SK-N-SH treated with all-trans-retinoic acid at 6 μM for 48 hours (cell line): ENCODE data around the gene SLC38A9.

Experiments used
- ATAC-seq: fragments of 200-7000 bp; cut with Tn5 transposase; 3 replicates; pipeline ENCODE4 v1.9.1; 2020; ENCODE audit warnings: mild to moderate bottlenecking, moderate library complexity
- BACH2 ChIP-seq: fragments of 250-450 bp; sonication (Bioruptor Pico); IDR thresholded peaks from 2 replicates; pipeline ENCODE4 v1.9.0; 2021; ENCODE audit warnings: mild to moderate bottlenecking, borderline replicate concordance
- ESRRG ChIP-seq: fragments of 250-450 bp; sonication (Bioruptor Pico); IDR thresholded peaks from 2 replicates; pipeline ENCODE4 v1.6.1; 2021; ENCODE audit warnings: mild to moderate bottlenecking
- GLIS3 ChIP-seq: fragments of 250-450 bp; sonication (Bioruptor Pico); IDR thresholded peaks from 2 replicates; pipeline ENCODE4 v1.5.0; 2020; ENCODE audit warnings: mild to moderate bottlenecking, moderate library complexity
- ISL1 ChIP-seq: fragments of 250-450 bp; sonication (Bioruptor Pico); IDR thresholded peaks from 2 replicates; pipeline ENCODE4 v2.1.2; 2022; ENCODE audit warnings: mild to moderate bottlenecking, moderate library complexity
- OSR1 ChIP-seq: fragments of 250-450 bp; sonication (Bioruptor Pico); IDR thresholded peaks from 2 replicates; pipeline ENCODE4 v1.8.0; 2022; ENCODE audit warnings: moderate library complexity, mild to moderate bottlenecking, inconsistent platforms
- PPARA ChIP-seq: fragments of 250-450 bp; sonication (Bioruptor Pico); IDR thresholded peaks from 2 replicates; pipeline ENCODE4 v1.5.0; 2020; ENCODE audit warnings: mild to moderate bottlenecking, borderline replicate concordance
- RARB ChIP-seq: fragments of 250-450 bp; sonication (Bioruptor Pico); IDR thresholded peaks from 2 replicates; pipeline ENCODE4 v1.8.0; 2021; ENCODE audit warnings: mild to moderate bottlenecking, moderate library complexity
- TCF4 ChIP-seq: fragments of 250-450 bp; sonication (Bioruptor Pico); IDR thresholded peaks from 2 replicates; pipeline ENCODE4 v1.8.0; 2021; ENCODE audit warnings: mild to moderate bottlenecking, moderate library complexity, borderline replicate concordance
- TOX ChIP-seq: fragments of 250-450 bp; sonication (Bioruptor Pico); IDR thresholded peaks from 2 replicates; pipeline ENCODE4 v1.8.0; 2021; ENCODE audit warnings: mild to moderate bottlenecking, moderate library complexity, borderline replicate concordance
- ZC3H10 ChIP-seq: fragments of 250-450 bp; sonication (Bioruptor Pico); IDR thresholded peaks from 2 replicates; pipeline ENCODE4 v1.5.1; 2021; ENCODE audit warnings: mild to moderate bottlenecking, moderate library complexity
- ZFP3 ChIP-seq: fragments of 250-450 bp; sonication (Bioruptor Pico); IDR thresholded peaks from 2 replicates; pipeline ENCODE4 v1.5.0; 2020; ENCODE audit warnings: mild to moderate bottlenecking, moderate library complexity
- ZNF565 ChIP-seq: fragments of 450-650 bp; formaldehyde crosslinking; conservative IDR thresholded peaks from 2 replicates; pipeline ENCODE4 v1.5.0; 2020; ENCODE audit warnings: low read depth, mild to moderate bottlenecking, moderate library complexity
- ZNF70 ChIP-seq: fragments of 450-650 bp; formaldehyde crosslinking; IDR thresholded peaks from 2 replicates; pipeline ENCODE4 v1.5.0; 2020; ENCODE audit warnings: mild to moderate bottlenecking, moderate library complexity
- ZNF8 ChIP-seq: fragments of 450-650 bp; formaldehyde crosslinking; IDR thresholded peaks from 2 replicates; pipeline ENCODE4 v1.5.0; 2020; ENCODE audit warnings: mild to moderate bottlenecking, moderate library complexity
- TF ChIP-seq, protein P1 (sequence below): fragments of 250-450 bp; sonication (Bioruptor Pico); IDR thresholded peaks from 2 replicates; pipeline ENCODE4 v1.8.0; 2021; ENCODE audit warnings: low read depth, mild to moderate bottlenecking, moderate library complexity, borderline replicate concordance
- TF ChIP-seq, protein P2 (sequence below): fragments of 250-450 bp; sonication (Bioruptor Pico); IDR thresholded peaks from 2 replicates; pipeline ENCODE4 v1.5.1; 2021; ENCODE audit warnings: mild to moderate bottlenecking, moderate library complexity
- TF ChIP-seq, protein P3 (sequence below): fragments of 250-450 bp; sonication (Bioruptor Pico); IDR thresholded peaks from 2 replicates; pipeline ENCODE4 v1.5.0; 2020; ENCODE audit warnings: mild to moderate bottlenecking, moderate library complexity
- TF ChIP-seq, protein P4 (sequence below): fragments of 250-450 bp; sonication (Bioruptor Pico); IDR thresholded peaks from 2 replicates; pipeline ENCODE4 v1.8.0; 2020; ENCODE audit warnings: mild to moderate bottlenecking, moderate library complexity, borderline replicate concordance
- TF ChIP-seq, protein P5 (sequence below): fragments of 250-450 bp; sonication (Bioruptor Pico); IDR thresholded peaks from 2 replicates; pipeline ENCODE4 v1.5.1; 2020; ENCODE audit warnings: low read depth, mild to moderate bottlenecking, moderate library complexity

SLC38A9 gene

DNA sequence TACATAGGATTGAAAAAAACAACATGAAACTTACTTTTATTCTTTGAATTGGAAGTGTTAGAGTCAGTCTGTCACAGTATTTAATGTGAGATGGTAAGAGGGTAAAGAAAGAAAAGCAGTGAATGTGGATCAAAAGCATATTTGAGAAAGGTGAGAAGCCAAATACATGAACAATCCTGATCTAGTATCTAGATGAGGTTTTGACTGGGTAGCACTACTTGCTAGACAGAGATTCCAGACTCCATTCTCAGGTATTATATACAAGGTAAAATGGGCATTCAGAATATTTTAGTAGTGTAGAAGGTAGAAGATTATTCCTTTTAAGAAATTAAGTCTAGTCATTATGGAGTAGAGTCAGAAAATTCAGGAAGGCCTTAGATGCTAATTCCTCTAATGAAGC lies 62.2 kb downstream of the SLC38A9 start:
- TF ChIP-seq ISL1 (CRISPR knock-in tag) (no peak), PPARA (CRISPR knock-in tag) (no peak), ZC3H10 (no peak), ZNF565 (CRISPR knock-in tag) (no peak), BACH2 (CRISPR knock-in tag) (no peak), ZNF70 (CRISPR knock-in tag) (no peak), OSR1 (no peak), ESRRG (CRISPR knock-in tag) (no peak), GLIS3 (CRISPR knock-in tag) (no peak), RARB (no peak), TCF4 (CRISPR knock-in tag) (no peak)
- TF ChIP-seq, protein P1, sequence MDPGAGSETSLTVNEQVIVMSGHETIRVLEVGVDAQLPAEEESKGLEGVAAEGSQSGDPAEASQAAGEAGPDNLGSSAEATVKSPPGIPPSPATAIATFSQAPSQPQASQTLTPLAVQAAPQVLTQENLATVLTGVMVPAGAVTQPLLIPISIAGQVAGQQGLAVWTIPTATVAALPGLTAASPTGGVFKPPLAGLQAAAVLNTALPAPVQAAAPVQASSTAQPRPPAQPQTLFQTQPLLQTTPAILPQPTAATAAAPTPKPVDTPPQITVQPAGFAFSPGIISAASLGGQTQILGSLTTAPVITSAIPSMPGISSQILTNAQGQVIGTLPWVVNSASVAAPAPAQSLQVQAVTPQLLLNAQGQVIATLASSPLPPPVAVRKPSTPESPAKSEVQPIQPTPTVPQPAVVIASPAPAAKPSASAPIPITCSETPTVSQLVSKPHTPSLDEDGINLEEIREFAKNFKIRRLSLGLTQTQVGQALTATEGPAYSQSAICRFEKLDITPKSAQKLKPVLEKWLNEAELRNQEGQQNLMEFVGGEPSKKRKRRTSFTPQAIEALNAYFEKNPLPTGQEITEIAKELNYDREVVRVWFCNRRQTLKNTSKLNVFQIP (CRISPR knock-in tag): no peak
- TF ChIP-seq, protein P2, sequence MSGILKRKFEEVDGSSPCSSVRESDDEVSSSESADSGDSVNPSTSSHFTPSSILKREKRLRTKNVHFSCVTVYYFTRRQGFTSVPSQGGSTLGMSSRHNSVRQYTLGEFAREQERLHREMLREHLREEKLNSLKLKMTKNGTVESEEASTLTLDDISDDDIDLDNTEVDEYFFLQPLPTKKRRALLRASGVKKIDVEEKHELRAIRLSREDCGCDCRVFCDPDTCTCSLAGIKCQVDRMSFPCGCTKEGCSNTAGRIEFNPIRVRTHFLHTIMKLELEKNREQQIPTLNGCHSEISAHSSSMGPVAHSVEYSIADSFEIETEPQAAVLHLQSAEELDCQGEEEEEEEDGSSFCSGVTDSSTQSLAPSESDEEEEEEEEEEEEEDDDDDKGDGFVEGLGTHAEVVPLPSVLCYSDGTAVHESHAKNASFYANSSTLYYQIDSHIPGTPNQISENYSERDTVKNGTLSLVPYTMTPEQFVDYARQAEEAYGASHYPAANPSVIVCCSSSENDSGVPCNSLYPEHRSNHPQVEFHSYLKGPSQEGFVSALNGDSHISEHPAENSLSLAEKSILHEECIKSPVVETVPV (CRISPR knock-in tag): no peak
- TF ChIP-seq, protein P3, sequence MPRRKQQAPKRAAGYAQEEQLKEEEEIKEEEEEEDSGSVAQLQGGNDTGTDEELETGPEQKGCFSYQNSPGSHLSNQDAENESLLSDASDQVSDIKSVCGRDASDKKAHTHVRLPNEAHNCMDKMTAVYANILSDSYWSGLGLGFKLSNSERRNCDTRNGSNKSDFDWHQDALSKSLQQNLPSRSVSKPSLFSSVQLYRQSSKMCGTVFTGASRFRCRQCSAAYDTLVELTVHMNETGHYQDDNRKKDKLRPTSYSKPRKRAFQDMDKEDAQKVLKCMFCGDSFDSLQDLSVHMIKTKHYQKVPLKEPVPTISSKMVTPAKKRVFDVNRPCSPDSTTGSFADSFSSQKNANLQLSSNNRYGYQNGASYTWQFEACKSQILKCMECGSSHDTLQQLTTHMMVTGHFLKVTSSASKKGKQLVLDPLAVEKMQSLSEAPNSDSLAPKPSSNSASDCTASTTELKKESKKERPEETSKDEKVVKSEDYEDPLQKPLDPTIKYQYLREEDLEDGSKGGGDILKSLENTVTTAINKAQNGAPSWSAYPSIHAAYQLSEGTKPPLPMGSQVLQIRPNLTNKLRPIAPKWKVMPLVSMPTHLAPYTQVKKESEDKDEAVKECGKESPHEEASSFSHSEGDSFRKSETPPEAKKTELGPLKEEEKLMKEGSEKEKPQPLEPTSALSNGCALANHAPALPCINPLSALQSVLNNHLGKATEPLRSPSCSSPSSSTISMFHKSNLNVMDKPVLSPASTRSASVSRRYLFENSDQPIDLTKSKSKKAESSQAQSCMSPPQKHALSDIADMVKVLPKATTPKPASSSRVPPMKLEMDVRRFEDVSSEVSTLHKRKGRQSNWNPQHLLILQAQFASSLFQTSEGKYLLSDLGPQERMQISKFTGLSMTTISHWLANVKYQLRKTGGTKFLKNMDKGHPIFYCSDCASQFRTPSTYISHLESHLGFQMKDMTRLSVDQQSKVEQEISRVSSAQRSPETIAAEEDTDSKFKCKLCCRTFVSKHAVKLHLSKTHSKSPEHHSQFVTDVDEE (CRISPR knock-in tag): no peak
- ATAC-seq: no peak

DNA sequence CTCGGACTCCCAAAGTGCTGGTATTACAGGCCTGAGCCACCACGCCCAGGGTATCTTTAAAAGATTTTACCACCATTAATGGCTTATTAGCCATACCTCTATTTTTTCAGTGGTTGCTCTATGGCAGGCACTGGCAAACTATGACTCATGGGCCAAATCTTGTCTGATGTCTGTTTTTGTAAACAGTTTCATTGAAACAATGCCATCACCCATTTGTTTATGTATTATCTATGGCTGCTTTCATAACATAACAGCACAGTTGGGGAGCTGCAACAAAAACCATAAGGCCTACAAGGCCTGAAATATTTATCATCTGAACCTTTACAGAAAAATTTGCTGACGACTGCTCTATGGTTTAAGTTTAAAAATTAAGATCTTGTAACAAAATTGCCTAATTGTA lies 66.8 kb downstream of the SLC38A9 start:
- ATAC-seq: no peak
- TF ChIP-seq PPARA (CRISPR knock-in tag): no peak
- no peak for TF ChIP-seq TOX (CRISPR knock-in tag)
- TF ChIP-seq, protein P3 (CRISPR knock-in tag): no peak
- no peak for TF ChIP-seq ISL1 (CRISPR knock-in tag)
- TF ChIP-seq ZNF8 (CRISPR knock-in tag): no peak
- TF ChIP-seq, protein P2 (CRISPR knock-in tag): no peak
- no peak for TF ChIP-seq ZFP3

DNA sequence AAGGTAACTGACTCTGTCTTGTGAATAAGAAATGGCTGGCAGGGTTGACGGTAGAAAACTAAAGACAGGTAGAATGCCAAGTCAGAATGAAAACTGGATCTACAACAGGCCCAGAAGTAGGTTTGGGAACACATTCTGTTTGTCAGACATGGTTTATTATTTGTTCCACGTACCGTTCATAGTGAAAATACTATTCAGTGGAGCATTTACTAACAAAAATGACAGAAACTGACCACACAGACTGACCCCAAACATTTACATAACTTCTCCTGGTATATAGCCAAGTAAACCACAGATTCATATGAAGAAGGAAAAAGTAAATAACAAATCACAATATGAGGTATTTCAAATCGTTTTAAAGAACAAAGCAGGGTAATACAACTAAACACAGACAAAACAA lies 73.7 kb downstream of the SLC38A9 start:
- ATAC-seq: no peak

More for the DNA sequence above, 73.7 kb downstream of the SLC38A9 start:
- TF ChIP-seq, protein P4, sequence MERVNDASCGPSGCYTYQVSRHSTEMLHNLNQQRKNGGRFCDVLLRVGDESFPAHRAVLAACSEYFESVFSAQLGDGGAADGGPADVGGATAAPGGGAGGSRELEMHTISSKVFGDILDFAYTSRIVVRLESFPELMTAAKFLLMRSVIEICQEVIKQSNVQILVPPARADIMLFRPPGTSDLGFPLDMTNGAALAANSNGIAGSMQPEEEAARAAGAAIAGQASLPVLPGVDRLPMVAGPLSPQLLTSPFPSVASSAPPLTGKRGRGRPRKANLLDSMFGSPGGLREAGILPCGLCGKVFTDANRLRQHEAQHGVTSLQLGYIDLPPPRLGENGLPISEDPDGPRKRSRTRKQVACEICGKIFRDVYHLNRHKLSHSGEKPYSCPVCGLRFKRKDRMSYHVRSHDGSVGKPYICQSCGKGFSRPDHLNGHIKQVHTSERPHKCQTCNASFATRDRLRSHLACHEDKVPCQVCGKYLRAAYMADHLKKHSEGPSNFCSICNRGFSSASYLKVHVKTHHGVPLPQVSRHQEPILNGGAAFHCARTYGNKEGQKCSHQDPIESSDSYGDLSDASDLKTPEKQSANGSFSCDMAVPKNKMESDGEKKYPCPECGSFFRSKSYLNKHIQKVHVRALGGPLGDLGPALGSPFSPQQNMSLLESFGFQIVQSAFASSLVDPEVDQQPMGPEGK (CRISPR knock-in tag): no peak
- TF ChIP-seq, protein P2 (CRISPR knock-in tag): no peak
- TF ChIP-seq ZFP3: no peak
- TF ChIP-seq, protein P5, sequence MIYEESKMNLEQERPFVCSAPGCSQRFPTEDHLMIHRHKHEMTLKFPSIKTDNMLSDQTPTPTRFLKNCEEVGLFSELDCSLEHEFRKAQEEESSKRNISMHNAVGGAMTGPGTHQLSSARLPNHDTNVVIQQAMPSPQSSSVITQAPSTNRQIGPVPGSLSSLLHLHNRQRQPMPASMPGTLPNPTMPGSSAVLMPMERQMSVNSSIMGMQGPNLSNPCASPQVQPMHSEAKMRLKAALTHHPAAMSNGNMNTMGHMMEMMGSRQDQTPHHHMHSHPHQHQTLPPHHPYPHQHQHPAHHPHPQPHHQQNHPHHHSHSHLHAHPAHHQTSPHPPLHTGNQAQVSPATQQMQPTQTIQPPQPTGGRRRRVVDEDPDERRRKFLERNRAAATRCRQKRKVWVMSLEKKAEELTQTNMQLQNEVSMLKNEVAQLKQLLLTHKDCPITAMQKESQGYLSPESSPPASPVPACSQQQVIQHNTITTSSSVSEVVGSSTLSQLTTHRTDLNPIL (CRISPR knock-in tag): no peak
- TF ChIP-seq TOX (CRISPR knock-in tag): no peak
- TF ChIP-seq ZC3H10: no peak
- TF ChIP-seq BACH2 (CRISPR knock-in tag): no peak
